HG02610 (cell line): ENCODE measurements around the gene IQSEC1.

ENCODE experiments used
- ATAC-seq: cut with Tn5 transposase; IDR thresholded peaks from one replicate; pipeline ENCODE4 v1.9.1; 2021; ENCODE audit warnings: mild to moderate bottlenecking, moderate library complexity; ENCODE audit not compliant: unreplicated experiment

Gene IQSEC1

DNA sequence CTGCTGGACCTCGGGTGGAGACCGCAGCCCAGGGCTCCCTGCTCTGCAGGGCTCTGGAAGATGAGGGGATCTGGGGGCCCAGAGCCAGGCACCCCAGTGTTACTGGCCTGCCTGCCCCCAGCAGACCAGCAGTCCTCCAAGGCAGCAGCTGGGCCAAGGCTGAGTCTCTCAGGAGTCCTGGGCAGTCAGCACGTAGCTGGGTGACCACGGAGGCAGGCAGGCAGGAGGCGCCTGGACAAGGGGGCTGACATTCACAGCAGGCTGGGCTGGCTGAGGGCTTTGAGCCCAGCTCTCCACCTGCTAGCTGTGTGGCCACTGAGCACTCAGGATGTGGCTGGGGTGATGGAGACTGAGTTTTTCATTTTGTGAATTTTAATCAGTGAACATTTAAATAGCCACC lies 67.9 kb downstream of the IQSEC1 start:
- no peak for ATAC-seq

DNA sequence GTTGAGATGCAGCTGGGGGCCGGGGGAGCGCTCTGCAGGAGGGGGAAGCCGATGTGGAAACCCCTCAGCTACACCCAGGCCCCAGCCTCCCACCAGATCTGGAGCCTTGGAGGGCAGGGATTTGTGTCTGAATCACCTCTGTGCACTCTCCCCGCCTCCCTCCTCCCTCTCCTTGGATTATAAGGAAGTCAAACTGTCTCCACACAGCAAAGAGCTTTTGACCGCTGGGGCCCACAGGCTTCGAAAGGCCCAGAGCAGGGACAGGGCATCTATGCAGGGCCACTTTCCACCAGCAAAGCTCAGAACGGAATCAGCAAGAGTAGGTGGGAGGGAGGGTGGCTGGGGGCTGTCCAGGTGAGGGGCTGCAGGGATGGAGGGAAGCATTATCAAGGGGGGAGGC lies 68.9 kb downstream of the IQSEC1 start:
- ATAC-seq = no peak

DNA sequence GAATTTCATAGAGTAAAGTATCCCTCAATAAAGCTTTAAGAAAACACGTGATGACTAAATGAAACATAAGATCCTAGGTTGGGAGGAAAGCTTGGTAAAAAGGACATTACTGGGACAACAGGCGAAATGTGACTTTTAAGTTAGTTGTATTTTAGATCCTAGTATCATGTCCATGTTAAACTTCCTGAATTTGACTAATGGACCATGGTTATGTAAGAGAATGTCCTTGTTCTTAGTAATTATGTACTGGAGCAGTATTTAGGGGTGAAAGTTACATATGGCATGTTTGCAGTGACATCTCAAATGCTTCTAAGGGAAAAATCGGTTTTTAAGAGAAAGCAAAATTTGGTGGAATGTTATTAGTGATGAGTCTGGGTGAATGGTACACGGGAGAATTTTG lies 69.6 kb downstream of the IQSEC1 start:
- ATAC-seq = no peak

DNA sequence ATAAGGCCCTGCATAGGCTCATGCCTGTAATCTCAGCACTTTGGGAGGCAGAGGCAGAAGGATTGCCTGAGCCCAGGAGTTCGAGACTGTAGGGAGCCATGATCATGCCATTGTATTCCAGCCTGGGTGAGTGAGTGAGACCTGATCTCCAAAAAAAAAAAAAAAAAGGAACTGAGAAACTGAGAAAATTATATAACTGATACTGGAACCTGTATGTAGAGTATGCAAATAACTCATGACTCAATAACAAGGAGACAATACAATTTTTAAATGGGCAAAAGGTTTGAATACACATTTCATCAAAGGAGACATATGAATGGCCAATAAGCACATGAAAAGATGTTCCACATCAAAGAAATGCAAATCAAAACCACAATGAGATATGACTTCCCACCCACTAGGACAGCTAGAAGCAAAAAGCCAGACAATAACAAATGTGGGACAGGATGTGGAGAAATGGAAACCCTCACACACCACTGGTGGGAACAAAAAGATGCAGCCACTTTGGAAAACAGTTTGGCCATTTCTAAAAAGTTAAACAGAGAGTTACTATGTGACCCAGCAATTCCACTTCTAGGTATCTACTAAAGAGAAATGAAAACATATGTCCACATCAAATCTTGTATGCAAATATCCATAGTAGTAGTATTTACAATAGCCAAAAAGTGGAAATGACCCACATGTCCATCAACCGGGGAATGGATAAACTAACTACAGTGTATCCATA lies 70.7 kb downstream of the IQSEC1 start:
- peak; percentile 76 for ATAC-seq

DNA sequence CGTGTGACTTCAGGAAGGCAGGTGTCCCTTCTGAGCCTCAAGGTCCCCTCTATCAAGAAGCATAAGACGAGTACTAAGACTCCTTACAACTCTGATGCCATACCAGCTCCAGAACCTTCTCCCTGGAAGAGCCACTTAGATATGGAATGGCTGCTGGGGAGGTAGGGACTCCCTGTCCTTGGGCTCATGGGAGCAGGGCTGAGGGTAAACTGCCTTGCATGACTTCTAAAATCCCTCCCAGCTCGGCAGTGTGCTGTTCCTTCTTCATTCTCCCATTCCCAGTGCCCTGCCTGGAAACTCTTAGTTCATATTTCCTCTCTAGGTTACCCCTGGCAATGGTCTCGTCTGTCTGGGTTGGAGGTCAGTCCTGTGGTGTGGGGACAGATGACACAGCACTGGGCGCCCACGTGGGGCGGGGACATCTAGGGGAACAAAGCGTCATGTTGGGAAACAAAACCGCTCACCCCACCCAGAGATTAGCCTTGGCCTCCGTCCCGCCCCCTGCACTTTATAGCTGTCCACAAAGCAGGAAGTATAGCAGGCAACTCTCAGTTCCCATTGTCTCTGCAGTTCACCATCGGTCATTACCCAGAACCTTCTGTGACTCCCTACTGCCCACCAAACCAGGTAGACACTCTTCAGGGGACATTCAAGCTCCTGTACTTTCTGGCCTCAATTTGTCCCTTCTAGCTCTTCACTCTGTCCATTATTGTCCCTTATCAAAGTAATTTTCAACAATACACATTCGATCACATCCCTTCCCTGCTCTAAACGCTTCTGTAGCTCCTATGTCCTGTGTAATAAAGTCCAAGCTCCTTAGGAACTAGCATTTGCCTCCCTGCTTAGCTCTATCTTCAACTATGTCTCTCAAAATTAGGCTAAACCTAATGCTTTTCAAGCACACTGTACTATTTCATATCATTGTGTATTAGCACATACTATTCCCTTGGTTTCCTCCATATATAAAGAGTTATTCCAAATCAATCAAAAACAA lies 73.8 kb downstream of the IQSEC1 start:
- peak; percentile 33 for ATAC-seq

DNA sequence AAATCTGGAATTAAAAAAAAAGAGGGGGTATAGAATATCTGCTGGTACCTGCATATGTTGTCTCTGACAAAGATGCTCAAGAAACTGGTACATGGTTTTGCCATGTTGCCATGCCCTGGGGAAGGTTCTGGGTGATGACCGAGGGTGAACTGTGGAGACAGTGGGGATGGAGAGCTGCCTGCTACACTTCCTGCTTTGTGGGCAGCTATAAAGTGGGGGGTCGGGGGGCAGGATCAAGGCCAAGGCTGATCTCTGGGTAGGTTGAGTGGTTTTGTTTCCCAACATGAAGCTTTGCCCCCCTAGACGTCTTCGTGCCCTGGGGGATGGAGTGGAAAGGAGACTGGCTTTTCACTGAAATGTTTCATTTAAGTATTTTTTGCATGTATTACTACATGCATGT lies 74.6 kb downstream of the IQSEC1 start:
- ATAC-seq = no peak

DNA sequence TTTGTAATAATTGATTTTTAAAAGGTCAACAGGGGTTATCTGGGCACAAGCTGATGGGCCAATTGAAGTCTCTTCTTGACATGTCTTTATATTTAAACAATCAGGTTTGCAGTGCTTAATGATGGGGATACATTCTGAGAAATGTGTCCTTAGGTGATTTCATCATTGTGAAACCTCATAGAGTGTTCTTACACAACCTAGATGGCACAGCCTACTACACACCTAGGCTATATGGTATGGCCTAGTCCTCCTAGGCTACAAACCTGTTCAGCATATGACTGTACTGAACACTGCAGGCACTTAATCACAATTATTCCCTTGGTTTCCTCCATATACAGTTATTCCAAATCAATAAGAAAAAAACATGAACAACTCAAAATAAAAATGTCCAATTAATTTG lies 75.8 kb downstream of the IQSEC1 start:
- no peak for ATAC-seq

DNA sequence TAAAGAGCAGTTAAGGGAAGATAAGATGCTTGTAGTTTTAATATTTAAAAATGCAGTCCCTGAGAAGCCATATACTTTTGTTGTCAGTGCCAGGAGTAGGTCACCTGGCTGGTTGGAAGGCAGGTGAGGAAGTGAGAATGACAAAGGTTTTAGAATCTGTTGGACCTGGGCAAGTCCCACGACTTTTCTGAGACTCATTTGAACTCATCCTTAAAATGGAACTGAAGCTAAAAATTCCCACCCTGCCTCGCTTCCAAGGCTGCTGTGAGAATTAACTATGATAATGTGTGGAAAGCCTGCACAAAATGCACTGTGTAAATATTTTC lies 77.1 kb downstream of the IQSEC1 start:
- no peak for ATAC-seq

DNA sequence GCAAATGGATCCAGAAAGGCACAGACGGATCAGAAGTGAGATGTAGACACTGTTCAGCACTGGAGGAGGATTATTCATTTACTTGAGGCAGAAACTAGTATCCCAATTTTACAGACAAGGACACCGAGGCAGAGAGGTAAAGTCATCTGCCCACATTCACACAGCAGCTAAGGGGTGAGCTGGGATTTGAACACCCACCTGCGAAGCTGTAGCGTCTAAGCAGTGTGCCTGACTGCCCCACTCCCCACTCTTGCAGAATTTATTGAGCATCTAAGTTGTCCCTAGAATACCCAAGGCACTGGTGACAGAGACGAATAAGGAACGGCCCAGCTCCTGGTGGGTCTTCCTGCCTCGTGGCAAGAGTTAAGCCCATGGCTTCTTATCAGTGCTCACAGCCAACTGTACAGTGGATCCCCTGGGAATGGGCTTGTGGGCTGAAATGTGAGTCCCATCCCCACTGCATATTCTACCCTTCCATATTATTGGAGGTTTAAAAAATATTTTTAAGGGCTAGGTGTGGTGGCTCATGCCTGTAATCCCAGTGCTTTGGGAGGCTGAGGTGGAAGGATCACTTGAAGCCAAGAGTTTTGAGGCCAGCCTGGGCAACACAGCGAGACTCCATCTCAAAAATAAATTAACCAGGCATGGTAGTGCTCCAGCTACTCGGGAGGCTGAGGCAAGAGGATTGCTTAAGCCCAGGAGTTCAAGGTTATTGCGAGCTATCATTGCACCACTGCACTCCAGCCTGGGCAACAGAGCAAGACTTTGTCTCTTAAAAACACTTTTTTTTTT lies 77.6 kb downstream of the IQSEC1 start:
- ATAC-seq = no peak

DNA sequence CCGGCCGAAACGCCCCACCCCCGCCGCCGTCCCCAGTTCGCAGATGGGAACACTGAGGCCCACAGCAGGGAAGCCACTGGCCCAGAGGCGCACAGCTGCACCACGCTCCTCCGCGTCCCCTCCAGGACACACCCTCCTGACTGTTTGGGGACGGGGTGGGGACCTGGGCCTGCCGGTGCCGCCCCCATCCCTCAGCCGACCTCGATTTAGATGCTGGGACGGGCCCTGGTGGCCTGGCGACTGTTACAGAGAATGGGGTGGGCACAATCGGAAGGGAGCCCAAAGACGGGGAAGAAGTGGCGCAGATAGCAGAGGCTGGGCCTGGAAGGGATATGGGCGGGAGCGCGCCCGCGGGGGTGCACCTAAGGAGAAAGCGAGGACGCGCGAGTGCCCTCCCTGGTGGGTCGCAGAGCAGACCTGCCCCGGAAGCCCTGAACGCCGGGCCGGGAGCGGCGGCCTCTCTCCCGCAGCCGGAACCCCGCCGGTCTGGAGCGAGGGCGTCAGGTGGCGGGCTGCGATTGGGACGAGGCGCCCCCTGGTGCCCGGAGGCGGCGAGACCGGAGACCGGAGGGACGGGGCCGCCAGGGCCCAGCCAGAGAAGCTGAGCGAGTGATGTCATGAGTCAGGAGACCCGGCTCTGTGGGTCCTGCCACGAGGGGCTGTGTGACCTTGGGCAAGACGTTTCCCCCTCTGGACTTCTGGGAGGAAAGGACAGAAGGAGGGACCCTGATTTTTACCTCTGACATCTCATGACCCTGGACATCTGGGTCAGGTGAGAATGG lies 78.4 kb downstream of the IQSEC1 start:
- ATAC-seq = peak; percentile 61

DNA sequence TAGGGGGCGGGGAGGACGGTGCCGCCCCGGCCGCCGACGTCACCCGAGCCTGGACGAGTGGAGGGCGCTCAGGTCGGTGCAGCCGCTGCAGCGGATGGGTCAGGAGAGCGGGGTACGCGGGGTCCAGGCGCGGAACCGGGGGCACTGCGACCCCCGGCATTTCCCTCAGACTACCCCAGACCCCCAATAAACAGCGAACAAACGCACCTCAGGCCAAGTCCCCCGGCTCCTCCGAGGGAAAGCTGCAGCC lies 78.9 kb downstream of the IQSEC1 start:
- ATAC-seq = no peak

DNA sequence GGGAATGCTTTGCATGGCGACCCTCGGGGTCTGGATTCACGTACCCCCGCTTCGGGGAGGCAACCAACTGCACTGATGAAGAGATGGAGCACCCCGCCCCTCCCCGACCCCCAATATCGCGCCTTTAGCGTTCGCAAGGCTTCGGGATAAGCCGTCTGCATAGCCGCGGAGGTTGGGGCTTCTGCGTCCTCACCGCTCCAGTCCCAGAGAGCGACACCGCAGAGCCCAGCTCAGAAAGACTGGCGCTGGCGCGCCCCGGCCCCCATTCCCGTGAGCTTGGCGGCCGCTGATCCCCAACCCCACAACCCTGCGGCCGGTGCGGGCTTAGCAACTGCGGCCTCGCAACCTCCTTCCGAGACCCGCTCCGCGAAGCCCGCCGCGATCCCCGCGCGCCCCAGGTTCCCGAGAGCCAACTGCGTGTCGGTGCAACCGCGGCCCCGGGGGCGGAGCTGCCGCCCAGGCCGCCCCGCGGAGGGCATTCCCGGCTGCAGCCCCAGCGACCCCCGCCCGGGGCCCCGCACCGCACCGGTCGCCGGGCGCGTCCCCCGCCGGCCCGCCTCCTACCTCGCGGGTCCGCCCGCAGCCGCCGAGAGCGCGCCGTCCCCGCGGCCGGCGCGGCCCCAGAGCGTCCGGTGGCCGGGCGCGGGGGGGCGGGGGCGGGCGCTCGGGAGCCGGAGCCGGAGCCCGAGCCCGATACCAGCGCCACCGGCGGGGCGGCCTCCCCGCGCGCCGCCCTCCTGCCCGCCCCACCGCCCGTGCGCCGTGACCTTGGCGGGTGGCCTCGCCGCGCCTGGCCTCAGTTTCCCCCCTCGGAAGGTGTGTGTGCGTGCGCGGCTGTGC lies 79.5 kb downstream of the IQSEC1 start:
- no peak for ATAC-seq

DNA sequence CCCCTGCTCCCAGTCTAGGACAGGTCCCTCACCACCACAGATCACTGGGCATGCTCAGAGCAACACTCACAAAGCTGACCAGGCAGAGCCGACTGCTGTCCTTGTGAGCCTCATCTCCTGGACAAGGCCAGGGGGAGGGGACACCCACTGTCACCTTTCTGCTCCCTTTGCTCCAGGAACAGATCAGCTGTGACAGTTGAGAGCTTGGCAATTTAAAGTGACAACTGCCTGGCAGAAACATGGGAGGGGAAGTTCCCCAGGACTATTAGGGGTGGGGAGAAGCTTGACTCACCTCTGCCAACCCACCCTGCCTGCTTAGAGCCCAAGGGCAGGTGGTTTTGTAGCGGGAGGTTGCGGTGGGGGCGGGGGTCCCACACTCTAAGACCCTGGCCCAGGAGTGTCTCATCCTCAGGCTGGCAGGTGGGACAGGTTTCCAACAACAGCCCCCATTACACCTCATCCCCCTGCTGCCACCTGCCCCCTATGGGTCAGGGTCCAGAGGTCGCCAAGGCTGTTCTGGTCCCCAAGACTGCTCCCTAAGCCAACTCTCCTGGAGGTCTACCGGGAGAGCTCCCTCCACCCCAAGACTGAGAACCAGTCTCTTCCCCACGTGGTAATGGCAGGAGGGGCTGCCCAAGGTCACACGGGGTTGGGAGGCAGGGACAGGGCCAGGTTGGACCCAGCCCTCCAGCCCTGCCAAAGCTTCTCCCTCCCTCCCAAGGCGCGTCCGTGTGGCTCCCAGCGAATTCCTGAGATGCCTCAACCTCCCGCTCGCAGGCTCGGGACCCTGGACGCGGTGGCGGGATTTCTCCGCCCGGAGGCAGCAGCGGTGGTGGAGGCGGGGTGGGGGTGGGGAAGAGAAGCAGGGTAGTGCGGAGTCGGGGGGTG lies 80.4 kb downstream of the IQSEC1 start:
- no peak for ATAC-seq

DNA sequence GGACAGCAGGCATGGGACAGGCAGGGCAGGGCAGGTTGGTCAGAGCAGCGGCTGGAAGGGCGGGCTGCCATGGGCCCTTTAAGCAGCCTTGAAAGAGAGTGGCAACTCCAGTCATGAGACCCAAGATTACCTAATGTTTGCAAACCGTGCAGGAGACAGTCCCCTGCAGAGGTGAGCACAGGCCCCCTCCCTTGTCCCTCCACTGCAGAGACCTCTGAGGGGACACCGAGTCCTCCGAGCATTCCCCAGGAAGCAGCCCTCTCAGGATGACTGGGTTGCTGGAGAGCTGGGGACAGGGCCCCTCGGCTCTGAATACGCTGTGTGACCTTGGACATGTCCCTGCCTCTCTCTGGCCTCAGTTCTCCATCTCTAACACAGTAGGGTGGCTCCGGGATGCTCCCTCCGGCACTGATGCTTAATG lies 81.4 kb downstream of the IQSEC1 start:
- no peak for ATAC-seq

DNA sequence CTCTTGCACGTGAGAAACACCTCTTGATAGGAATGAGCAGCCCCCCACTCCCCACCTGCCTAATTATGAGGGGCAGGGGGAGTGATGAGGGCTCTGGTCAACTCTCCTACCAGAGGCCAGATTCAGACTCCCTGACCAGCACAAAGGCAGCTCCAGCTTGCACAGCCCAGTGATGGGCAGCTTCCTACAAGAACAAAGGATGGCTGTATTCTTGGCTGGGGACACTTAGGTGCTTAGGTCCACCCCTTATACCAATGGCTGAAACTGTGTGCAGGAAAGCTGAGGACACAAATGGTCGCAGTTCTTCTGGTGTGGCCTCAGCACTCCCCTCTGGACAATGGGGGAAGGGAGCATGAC lies 81.8 kb downstream of the IQSEC1 start:
- no peak for ATAC-seq

DNA sequence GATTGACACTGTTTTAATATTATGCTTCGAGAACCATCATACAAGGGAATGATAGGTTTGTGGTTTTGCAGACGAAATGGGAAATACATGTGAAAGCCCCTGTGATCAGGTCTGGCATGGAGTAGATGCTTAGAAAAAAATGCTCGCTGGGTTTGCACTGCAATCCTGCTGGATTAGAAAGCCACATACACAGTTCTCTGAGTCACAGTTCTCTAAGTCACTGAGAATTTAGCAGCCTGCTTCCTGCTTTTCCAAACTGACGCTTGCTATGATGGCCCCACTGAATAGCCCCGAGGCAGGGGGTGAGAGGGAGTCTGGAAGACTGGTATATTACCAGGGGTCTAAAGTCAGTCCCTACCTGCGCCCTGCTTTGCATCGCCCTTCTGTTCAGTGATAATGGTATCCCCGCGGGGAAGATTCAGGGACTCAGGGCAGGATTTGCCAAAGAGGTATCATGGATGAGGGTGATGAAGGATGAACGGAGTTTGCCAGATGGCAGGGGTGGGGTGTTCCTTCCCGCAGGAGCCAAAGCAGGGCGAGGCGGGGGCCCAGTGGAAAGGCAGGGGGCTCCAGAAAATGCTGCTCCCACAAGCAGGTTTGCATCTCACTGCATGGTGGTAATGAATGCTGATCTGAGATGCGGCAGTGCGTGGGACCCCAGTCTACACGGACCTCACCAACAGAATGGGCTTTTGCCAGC lies 82.3 kb downstream of the IQSEC1 start:
- no peak for ATAC-seq

DNA sequence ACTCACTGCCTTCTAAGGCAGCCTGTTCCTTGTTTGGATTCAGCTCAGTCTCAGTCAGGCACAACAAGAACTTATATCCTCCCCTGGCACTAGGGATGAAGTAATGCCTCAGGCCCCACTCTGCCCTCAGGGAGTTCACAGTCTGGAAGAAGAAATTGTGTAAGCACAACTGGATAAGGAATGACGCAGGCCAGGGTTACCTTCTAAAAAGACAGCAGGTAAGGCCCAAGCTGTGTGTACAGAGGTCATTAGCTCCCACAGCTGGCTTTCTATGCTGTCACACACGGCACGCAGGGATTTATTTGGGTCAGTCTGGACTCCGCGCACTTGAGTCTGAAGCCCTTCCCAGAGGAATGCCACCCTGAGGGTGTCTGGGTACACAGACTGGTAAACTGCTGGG lies 82.9 kb downstream of the IQSEC1 start:
- ATAC-seq = no peak

DNA sequence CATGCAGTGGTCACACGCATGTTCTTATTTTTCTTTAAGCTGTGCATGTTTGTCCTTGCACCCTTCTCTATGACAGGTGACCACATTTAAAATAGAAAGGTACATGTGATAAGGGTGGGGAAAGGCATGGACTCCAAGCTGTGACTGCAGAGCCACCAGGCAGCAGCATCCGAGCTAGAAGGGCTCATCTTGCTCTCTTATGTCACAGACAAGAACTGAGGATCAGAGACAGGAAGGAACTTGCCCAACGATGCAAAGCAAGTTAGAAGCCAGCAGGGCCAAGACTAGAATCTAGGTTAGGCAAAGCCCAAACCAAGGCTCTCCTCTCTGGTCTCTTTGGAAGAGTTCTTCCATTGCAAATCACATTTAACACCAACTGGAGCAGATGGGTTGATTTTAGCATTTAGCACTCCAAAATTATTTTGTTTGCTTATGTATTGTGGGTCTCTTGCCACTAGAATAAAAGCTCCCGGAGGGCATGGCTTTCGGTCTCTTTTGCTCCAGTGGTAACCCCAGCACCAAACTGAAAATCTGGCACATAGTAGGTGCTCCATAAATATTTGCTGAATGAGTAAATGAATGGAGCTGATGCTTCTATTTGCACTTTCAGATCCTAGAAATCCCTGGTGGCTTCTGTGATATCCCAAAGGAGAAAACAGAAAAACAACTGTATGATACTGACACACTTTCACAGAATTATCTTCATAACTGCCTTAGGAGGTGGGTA lies 84.3 kb downstream of the IQSEC1 start:
- no peak for ATAC-seq
